Measurements from ENCODE around the gene POLR1A.

POLR1A gene

GRCh38 chr2:86036669-86037138 lies 69.0 kb downstream of the POLR1A start:
- no peak for DNase-seq

- peak; percentile 74 for DNase-seq
These were observed 69.6 kb downstream of the POLR1A start for GRCh38 chr2:86035883-86036668.

GRCh38 chr2:86035376-86035882 lies 70.3 kb downstream of the POLR1A start:
- DNase-seq = no peak

GRCh38 chr2:86033751-86034692 lies 71.7 kb downstream of the POLR1A start:
- no peak for DNase-seq

GRCh38 chr2:86032861-86033595 lies 72.7 kb downstream of the POLR1A start:
- no peak for DNase-seq

- no peak for DNase-seq
These were observed 74.1 kb downstream of the POLR1A start for GRCh38 chr2:86031606-86032005.

- DNase-seq = no peak
These were observed 74.5 kb downstream of the POLR1A start for GRCh38 chr2:86031151-86031550.

GRCh38 chr2:86029873-86030272 lies 75.8 kb downstream of the POLR1A start:
- no peak for DNase-seq

GRCh38 chr2:86028766-86029381 lies 76.8 kb downstream of the POLR1A start:
- no peak for DNase-seq

- no peak for DNase-seq
These were observed 77.5 kb downstream of the POLR1A start for GRCh38 chr2:86027922-86028765.

GRCh38 chr2:86027196-86027921 lies 78.3 kb downstream of the POLR1A start:
- no peak for DNase-seq

- DNase-seq = no peak
These were observed 79.0 kb downstream of the POLR1A start for GRCh38 chr2:86026744-86027065.

- DNase-seq = no peak
These were observed 79.5 kb downstream of the POLR1A start for GRCh38 chr2:86025976-86026743.

- DNase-seq = no peak
These were observed 80.4 kb downstream of the POLR1A start for GRCh38 chr2:86025229-86025820.

GRCh38 chr2:86023366-86023712 lies 82.3 kb downstream of the POLR1A start:
- DNase-seq = no peak

GRCh38 chr2:86022661-86023365 lies 82.9 kb downstream of the POLR1A start:
- DNase-seq = no peak

- DNase-seq = no peak
These were observed 84.0 kb downstream of the POLR1A start for GRCh38 chr2:86021396-86022378.

GRCh38 chr2:86020984-86021383 lies 84.7 kb downstream of the POLR1A start:
- no peak for DNase-seq
